HG03045 (cell line): ENCODE data around the gene PDLIM1.
"Not testable (repeated sequence)": the region's sequence is repeated elsewhere in the genome, so short reads cannot be mapped to it uniquely, and the experiment has no call there.

Experiments
- ATAC-seq: cut with Tn5 transposase; IDR thresholded peaks from one replicate; pipeline ENCODE4 v1.9.1; 2021; ENCODE audit warnings: mild to moderate bottlenecking, moderate library complexity; ENCODE audit not compliant: unreplicated experiment

PDLIM1 gene

DNA sequence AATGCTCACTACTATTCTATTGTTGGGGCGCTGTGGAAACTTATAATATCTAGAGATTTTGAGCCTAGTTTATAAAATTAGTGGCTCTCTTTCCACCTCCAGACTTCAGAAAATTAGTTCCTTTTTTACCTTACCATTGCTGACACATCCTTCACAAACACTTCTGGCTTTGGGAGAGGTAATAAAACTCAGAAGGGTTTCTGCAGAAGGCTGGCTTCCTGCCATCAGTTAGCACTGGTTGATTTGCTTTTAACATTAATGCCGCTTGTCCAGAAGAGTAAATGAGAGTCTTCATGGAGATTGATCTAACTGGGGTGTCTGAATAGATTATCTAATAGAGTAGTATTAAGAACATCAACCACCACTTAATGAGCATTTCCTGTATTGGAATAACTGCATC is 76.4 kb downstream of the PDLIM1 start:
- no peak for ATAC-seq

DNA sequence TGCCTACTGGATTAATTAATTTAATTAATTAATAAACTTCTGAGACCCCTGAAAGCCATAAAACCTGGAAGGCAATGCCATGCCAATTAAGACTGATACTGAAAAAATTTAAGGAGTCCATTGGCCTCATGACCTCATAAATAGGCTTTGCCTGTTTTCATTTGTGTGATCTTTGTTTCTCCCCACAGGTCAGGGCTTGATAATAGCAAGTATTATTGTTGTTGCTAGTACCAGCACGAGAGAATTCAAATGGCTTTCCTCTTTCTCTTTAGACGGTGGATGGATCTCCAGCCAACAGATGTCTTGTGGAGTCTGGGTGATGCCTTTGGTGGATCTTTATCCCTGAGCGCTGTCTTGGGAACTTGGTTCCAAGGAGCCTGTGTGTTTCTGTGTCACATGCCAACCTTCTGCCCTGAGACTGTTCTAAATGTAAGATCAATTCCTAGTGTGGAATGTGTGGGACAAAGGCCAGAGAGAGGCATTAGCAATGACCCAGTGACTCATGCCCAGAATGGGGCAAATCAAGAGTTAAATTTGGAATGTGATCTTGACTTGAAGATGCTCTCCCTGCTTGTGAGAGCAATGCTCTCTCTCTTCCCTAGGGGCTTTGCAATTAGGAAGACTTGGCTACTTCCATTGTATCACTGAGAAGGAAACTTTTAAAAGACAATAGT is 79.1 kb downstream of the PDLIM1 start:
- ATAC-seq, result no peak

DNA sequence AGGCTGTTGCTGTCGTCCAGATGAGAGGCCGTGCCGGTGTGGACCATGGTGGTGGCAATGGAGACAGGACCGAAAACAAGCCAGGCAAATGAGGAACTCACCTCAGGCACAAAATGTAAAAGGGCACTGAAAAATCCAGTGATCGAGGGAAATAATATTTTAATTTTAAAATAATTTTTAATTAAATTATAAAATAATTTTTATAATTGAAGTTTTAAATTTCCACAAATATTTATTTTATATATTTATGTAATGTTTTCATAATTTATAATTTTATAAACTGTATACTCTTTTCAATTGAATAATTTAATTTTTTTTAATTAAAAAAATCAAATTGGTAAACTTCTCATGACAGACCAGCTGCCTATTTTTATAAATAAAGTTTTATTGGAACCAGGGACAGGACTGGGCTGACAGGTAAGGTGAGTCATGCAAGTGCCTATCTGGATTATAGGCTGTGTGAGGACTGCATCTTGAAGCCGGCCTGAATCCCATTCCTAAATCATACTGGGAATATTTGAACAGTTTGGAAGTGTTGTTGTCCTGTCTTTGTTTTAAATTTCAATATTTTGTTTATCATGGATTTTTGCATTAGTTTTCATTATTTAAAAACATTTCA is 81.2 kb downstream of the PDLIM1 start:
- no peak for ATAC-seq

DNA sequence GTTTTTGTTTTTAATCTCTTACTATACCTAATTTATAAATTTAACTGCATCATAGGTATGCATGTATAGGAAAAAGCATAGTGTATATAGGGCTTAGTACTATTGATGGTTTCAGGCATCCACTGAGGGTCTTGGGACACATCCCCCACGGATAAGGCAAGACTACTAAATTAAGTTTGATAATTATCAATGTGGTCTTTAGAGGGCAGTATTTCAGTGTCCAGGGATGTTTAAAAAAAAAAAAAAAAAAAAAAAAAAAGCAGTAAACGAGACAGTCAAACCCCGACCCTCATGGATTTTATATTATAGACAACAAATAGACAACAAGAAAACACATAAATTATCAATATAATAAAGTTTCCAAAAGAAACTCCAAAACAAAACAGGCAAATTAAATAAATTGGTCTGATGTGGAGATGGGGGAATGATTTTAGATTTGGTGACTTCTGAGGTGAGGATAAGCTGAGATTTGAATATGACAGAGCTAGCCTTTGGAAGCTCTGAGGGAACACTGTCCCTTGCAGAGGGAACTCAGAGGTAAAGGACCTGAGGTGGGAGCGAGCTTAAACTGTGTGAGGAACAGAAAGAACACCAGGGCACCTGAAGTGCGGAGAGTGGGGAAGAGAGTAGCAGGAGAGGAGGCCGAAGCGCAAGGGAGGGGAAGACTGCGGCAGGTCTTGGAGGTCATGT is 82.0 kb downstream of the PDLIM1 start:
- ATAC-seq, result no peak

DNA sequence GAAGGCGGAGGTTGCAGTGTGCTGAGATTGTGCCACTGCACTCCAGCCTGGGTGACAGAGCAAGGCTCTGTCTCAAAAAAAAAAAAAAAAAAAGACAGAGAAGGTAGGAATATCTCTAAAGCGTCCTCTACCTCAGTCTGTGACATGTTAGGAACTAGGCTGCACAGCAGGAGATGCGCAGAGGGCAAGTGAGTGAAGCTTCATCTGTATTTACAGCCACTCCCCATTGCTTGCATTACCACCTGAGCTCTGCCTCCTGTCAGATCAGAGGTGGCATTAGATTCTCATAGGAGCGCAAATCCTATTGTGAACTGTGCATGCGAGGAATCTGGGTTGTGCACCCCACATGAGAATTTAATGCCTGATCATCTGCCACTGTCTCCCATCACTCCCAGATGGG is 87.9 kb downstream of the PDLIM1 start:
- not testable (repeated sequence) for ATAC-seq

DNA sequence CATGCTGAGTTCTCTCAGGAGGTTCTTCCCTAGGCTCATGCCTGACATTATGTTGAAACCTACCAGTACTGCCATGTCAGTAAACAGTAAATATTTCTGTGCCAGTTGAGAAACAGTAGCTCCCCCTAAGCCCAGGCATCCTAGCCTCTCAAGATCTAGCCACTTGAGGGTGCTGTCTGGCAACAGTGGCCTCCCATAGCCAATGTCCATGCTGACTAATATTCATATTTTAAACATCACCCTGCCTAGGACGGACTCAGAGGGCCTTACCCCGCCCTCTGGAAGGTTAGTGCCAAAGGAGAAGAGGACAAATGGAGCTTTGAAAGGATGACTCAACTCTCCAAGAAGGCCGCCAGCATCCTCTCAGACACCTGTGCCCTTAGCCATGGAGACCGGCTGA is 89.1 kb downstream of the PDLIM1 start:
- no peak for ATAC-seq

DNA sequence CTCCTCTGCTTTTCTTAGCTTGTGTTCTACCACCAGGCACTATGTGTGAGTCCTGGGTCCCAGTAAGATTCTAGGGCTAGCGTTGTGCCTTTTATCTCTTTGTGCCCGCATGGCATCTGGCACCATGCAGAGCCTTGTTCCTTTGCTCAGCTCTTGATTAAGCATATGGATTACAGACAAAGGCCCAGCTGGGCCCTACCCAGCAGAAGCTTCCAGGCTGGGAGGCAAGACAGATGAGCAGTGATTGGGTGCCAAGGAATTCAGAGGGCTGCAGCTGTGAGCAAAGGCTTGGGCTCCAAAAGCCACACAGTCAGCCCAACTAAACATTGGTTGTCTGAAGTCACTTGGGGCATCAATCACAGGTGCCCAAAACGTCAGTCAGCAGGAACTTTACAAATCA is 94.8 kb downstream of the PDLIM1 start:
- no peak for ATAC-seq

DNA sequence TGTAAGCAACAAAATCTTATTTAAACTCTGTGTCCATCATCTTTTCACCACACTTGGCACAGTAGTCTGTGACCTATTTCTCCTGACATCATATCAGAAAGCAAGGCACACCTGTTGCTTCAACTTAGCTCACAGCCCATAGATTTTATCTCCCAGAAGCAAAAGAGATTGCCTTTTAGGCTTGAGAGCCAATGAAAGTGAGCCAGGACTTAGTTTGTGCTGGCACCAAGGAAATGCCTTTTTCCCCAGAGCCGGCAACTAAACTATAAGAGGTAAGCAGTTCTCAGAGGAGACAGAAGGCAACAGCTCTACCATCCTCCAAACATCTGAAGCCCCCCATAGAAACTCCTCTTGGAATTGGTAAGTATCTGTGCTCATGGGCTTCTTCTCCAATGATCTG is 96.9 kb downstream of the PDLIM1 start, which contains the start of gene ACSM6:
ACSM6 (plus strand) TSS at position 295 of the 400 bp plus-strand sequence. CDS start 248 bp downstream, outside the sequence.
- no peak for ATAC-seq

DNA sequence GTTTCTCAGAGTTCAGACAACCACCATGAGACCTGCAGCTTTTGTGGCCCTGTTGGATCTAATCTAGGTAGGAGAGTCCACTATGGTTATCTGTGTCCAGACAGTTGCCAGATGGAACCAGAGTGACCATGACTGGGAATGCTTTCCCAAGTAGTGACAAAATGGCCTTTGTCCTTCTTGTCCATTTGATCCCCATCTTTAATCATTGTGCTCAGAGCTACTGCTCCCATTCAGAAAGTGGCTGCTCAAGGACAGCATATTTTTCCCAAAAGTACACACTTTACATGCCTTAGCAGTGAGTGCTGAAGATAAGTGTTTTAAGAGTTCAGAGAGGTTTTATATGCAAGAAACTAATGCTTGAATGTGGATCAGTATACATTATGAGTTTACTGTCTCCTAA is 102.2 kb downstream of the PDLIM1 start:
- ATAC-seq, result no peak

DNA sequence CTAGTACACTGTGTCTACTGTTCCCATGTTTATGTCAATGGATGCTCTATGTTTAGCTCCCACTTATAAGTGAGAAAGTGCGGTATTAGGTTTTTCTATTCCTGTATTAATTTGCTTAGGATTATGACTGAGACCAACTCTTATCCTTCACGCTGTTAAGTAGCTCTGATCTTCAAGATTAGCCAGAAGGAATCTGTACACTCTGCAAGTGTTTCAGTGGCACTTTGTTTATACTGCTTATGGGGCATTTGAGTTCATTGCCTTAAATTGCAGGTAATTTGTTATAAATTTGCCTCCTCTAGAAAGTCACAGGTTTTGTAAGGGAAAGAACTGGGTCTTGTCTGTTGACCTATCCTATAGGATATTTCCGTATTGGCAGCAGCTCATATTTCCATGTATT is 103.2 kb downstream of the PDLIM1 start:
- ATAC-seq, result no peak
